WERI-Rb-1 (cell line): ENCODE results near the gene ELAVL1.

Experiments
- DNase-seq: peaks from one replicate; pipeline ENCODE4 v3.0.0-alpha.2; 2020
- H3K27ac ChIP-seq: fragments of 250-450 bp; sonication (Bioruptor Pico); 2 replicates; pipeline ENCODE4 v1.5.1; 2020; ENCODE audit warnings: mild to moderate bottlenecking, moderate library complexity
- H3K27me3 ChIP-seq: fragments of 250-450 bp; sonication (Bioruptor Pico); 2 replicates; pipeline ENCODE4 v1.5.1; 2021; ENCODE audit warnings: mild to moderate bottlenecking, low read depth, moderate library complexity; ENCODE audit not compliant: insufficient read depth, severe bottlenecking
- H3K36me3 ChIP-seq: fragments of 250-450 bp; sonication (Bioruptor Pico); 2 replicates; pipeline ENCODE4 v1.5.1; 2020; ENCODE audit warnings: mild to moderate bottlenecking, moderate library complexity
- H3K4me3 ChIP-seq: 2 replicates; pipeline ENCODE4 v1.5.1; 2011; ENCODE audit warnings: low read depth, mild to moderate bottlenecking, control low read depth, low read length
- H3K9me3 ChIP-seq: fragments of 250-450 bp; sonication (Bioruptor Pico); 2 replicates; pipeline ENCODE4 v1.5.1; 2021; ENCODE audit warnings: mild to moderate bottlenecking, moderate library complexity; ENCODE audit not compliant: severe bottlenecking
- TF ChIP-seq, protein P1 (sequence below): IDR thresholded peaks from 2 replicates; pipeline ENCODE4 v1.5.1; 2011; ENCODE audit warnings: low read depth, mild to moderate bottlenecking, control low read depth, inconsistent platforms, low read length

Gene ELAVL1

DNA sequence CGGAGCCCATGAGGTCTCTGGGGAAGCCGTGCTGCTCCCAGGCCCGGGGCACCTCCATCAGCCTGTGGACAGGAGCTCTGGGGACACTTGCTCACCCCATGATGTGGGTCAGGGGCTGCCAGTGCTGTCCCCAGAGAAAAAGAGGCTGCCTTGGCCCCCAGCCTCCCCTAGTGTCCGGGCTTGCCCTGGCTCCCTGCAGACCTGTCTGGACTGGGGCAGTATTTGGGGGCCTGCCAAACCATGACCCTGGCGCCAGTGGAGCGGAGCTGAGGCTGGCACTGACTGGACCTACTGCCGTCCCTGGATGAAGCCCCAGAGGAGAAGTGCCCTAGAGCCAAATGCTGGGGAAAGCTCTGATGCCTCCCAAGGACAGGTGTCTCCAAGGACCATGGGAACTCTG lies 30.4 kb downstream of the ELAVL1 start:
- Histone ChIP-seq H3K9me3 (no peaks in the 10 kb centered on the region), H3K4me3 (no peak overlapping the region), H3K27me3 (no peaks in the 10 kb centered on the region), H3K27ac (no peak overlapping the region), H3K36me3 (peaks cover 86% of the 10 kb centered on the region)
- TF ChIP-seq, protein P1, sequence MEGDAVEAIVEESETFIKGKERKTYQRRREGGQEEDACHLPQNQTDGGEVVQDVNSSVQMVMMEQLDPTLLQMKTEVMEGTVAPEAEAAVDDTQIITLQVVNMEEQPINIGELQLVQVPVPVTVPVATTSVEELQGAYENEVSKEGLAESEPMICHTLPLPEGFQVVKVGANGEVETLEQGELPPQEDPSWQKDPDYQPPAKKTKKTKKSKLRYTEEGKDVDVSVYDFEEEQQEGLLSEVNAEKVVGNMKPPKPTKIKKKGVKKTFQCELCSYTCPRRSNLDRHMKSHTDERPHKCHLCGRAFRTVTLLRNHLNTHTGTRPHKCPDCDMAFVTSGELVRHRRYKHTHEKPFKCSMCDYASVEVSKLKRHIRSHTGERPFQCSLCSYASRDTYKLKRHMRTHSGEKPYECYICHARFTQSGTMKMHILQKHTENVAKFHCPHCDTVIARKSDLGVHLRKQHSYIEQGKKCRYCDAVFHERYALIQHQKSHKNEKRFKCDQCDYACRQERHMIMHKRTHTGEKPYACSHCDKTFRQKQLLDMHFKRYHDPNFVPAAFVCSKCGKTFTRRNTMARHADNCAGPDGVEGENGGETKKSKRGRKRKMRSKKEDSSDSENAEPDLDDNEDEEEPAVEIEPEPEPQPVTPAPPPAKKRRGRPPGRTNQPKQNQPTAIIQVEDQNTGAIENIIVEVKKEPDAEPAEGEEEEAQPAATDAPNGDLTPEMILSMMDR, result no peak
- no peak for DNase-seq

DNA sequence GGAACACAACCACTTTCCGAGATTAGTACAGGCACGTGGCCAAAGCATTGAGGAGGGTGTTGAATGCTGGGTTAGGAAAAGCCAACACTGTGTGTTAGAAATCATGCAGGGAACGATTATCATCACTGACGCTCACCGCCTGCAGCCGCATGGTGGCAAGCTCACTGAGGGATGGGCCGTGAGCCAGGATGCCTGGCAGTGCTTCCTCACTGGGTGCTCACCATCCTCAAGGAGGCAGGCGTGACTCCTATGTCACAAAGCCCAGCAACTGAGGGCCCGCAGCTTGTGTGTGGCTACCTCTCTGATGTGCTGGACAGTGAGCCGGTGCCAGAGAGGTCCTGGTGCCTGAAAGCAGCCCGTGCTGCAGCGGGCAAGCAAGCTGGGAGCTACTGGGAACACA lies 31.6 kb downstream of the ELAVL1 start:
- no peak overlapping the region for H3K27ac ChIP-seq
- H3K36me3 ChIP-seq, result peaks cover 86% of the 10 kb centered on the region
- TF ChIP-seq, protein P1, result no peak
- DNase-seq, result no peak
- H3K27me3 ChIP-seq, result no peaks in the 10 kb centered on the region
- H3K4me3 ChIP-seq, result no peak overlapping the region
- no peaks in the 10 kb centered on the region for H3K9me3 ChIP-seq

DNA sequence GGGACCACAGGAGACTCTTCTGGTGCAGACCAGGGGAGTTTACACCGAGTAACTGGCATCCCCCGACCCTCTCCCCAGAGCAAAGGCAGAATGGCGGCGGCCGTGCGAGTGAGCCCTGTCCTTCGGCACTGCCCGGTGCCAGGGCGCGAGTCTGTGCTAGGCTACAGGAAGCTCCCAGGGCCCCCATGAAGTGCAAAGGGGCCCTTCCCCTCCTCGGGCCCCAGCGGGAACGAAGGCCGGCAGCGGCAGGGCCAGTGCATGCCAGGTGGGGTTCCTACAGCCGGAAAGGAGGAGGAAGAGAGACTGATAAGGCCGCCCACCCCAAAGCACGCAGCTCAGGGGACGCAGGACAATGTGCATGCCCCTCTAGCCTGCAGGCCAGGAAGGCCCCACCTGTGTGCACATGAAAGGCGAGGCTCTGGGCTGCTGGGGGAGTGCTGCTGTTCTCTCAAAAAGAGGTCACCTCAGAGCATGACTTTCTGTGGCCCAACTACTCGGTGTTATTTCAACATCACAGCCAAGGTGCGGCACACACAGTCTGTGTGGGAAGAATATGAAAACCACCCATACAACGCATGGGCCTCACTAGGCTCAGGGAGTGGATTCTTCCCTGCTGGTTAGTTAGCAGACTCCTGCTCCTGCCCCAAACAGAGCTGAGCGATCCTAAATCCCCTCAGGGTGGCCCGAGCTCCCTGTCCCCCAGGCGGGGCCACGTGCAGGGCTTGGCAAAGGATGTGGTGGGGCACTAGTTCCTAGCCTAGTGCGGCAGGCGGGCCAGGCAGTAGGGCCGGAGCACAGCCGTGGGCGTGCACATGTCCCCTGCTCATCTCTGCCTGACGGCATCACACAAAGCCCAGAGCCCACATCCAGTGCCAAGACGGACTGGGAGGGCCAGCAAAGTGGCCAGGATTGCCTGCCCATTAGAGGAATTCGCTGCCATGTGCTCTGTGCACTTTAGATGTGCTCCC lies 33.6 kb downstream of the ELAVL1 start:
- DNase-seq, result no peak
- no peak overlapping the region for H3K27ac ChIP-seq
- TF ChIP-seq, protein P1, result no peak
- peaks cover 90% of the 10 kb centered on the region for H3K36me3 ChIP-seq
- no peaks in the 10 kb centered on the region for H3K9me3 ChIP-seq
- H3K27me3 ChIP-seq, result no peaks in the 10 kb centered on the region
- H3K4me3 ChIP-seq, result no peak overlapping the region

DNA sequence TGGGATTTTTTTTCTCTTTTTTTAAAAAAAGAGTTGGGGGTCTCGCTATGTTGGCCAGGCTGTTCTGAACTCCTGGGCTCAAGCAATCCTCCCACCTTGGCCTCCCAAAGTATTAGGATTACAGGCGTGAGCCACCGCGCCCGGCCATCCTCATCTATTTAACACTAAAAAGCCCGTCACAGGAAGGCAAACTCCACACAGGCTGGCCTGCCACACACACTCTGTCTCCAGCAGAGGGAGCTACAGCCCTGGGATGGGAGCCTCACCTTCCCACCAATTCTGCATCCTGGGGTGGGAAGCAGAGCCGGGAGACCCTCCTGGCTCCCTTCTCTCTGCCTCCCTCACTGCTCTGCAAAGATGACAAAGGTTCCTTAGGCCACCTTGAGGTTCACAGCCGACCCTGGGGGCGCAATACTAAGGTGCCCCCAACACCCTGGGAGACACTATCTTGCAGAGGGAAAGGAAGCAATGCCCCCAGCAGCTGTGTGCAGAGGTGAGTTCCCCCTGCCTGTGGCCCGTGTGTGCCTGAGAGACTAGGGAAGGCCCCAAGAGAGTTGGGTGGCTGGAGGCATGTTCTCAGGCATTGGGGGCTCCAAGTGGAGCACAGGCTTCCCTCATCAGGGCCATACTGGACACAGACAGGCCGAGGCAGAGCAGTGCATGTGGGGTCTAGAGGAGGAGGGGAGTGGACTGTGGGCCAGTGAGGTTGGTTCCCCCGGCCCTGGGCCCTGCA lies 34.6 kb downstream of the ELAVL1 start:
- peak; percentile 60 for DNase-seq
- no peaks in the 10 kb centered on the region for H3K27me3 ChIP-seq
- no peaks in the 10 kb centered on the region for H3K9me3 ChIP-seq
- no peak overlapping the region for H3K4me3 ChIP-seq
- TF ChIP-seq, protein P1, result peak; percentile 91
- no peak overlapping the region for H3K27ac ChIP-seq
- peaks cover 93% of the 10 kb centered on the region for H3K36me3 ChIP-seq

DNA sequence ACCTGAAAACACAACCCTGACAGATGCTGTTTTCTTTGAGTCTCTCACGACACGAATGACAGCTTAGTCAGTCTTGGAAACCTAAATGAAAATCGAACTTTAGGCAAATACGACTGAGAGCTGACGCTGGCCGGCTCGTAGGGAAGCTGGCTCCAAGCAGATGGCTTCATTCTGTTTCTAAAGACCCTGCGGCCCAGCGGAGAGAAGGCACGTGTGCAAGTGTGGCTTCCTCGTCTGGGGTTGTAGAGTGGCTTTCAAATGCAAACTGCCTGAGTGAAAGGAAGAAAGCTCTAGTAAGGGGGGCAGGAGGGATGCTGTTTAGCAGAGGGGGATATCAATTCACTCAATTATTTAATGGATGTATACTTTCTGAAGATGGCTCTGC lies 35.9 kb downstream of the ELAVL1 start:
- H3K9me3 ChIP-seq, result no peaks in the 10 kb centered on the region
- H3K36me3 ChIP-seq, result peaks cover 93% of the 10 kb centered on the region
- no peak overlapping the region for H3K27ac ChIP-seq
- H3K4me3 ChIP-seq, result no peak overlapping the region
- TF ChIP-seq, protein P1, result no peak
- H3K27me3 ChIP-seq, result no peaks in the 10 kb centered on the region
- no peak for DNase-seq
